A549 (cell line): ENCODE results near the gene BAIAP3. TPM values are rescaled to one million over a fixed set of nuclear protein-coding genes. Genes with fewer than 3 reads are reported as not detected.

Experiments used
- polyA plus RNA-seq, 4 experiments: library from polyadenylated mRNA; depleted of rRNA in 3 of 4; stranded (reverse); fragments of >200 nt; fragmentation: RNase III in 1 of 4; extraction: RNeasy Plus Mini Kit Qiagen cat#74134 plus additional on column Dnase treatment in 1 of 4; gene quantifications; 2 replicates in 3 of 4; 3 replicates in 1 of 4; pipeline ENCODE4 v1.2.3, GENCODE V29; 2011 to 2017

The BAIAP3 gene
- polyA plus RNA-seq, 2 of the 4 experiments (the other 2 are of a cell fraction), result 0.31 to 0.32 TPM

Other genes with a start within 250 kb of the BAIAP3 start
- not detected in 2 replicates for gene C1QTNF8, start 237.4 kb upstream of the BAIAP3 start, polyA plus RNA-seq (2011; rRNA removed)
- not detected in 3 replicates for gene C1QTNF8, start 237.4 kb upstream of the BAIAP3 start, polyA plus RNA-seq (2017; fragmentation: RNase III; extraction: RNeasy Plus Mini Kit Qiagen cat#74134 plus additional on column Dnase treatment)
- gene CACNA1H, start 180.5 kb upstream of the BAIAP3 start, polyA plus RNA-seq (2011; rRNA removed), result 7.2 and 8.6 TPM in 2 replicates
- 11.7 to 15.8 TPM (median 14.1 TPM) in 3 replicates for gene CACNA1H, start 180.5 kb upstream of the BAIAP3 start, polyA plus RNA-seq (2017; fragmentation: RNase III; extraction: RNeasy Plus Mini Kit Qiagen cat#74134 plus additional on column Dnase treatment)
- not detected in 2 replicates for gene TPSG1, start 108.4 kb upstream of the BAIAP3 start, polyA plus RNA-seq (2011; rRNA removed)
- gene TPSG1, start 108.4 kb upstream of the BAIAP3 start, polyA plus RNA-seq (2017; fragmentation: RNase III; extraction: RNeasy Plus Mini Kit Qiagen cat#74134 plus additional on column Dnase treatment), result 0.08 TPM in 1 of 3 replicates, not detected in the others
- not detected in 2 replicates for gene TPSB2, start 103.5 kb upstream of the BAIAP3 start, polyA plus RNA-seq (2011; rRNA removed)
- gene TPSB2, start 103.5 kb upstream of the BAIAP3 start, polyA plus RNA-seq (2017; fragmentation: RNase III; extraction: RNeasy Plus Mini Kit Qiagen cat#74134 plus additional on column Dnase treatment), result not detected in 3 replicates
- gene TPSAB1, start 92.9 kb upstream of the BAIAP3 start, polyA plus RNA-seq (2011; rRNA removed), result not detected in 2 replicates
- not detected in 3 replicates for gene TPSAB1, start 92.9 kb upstream of the BAIAP3 start, polyA plus RNA-seq (2017; fragmentation: RNase III; extraction: RNeasy Plus Mini Kit Qiagen cat#74134 plus additional on column Dnase treatment)
- gene TPSD1, start 77.6 kb upstream of the BAIAP3 start, polyA plus RNA-seq (2011; rRNA removed), result not detected in 2 replicates
- gene TPSD1, start 77.6 kb upstream of the BAIAP3 start, polyA plus RNA-seq (2017; fragmentation: RNase III; extraction: RNeasy Plus Mini Kit Qiagen cat#74134 plus additional on column Dnase treatment), result not detected in 3 replicates
- gene UBE2I, start 24.0 kb upstream of the BAIAP3 start, polyA plus RNA-seq (2011; rRNA removed), result 131 and 170 TPM in 2 replicates
- 207 to 210 TPM (median 208 TPM) in 3 replicates for gene UBE2I, start 24.0 kb upstream of the BAIAP3 start, polyA plus RNA-seq (2017; fragmentation: RNase III; extraction: RNeasy Plus Mini Kit Qiagen cat#74134 plus additional on column Dnase treatment)
- 27.2 and 32.6 TPM in 2 replicates for gene TSR3, start 18.2 kb downstream of the BAIAP3 start, polyA plus RNA-seq (2011; rRNA removed)
- gene TSR3, start 18.2 kb downstream of the BAIAP3 start, polyA plus RNA-seq (2017; fragmentation: RNase III; extraction: RNeasy Plus Mini Kit Qiagen cat#74134 plus additional on column Dnase treatment), result 50.9 to 52.3 TPM (median 51.7 TPM) in 3 replicates
- gene GNPTG, start 18.3 kb downstream of the BAIAP3 start, polyA plus RNA-seq (2011; rRNA removed), result 24.2 and 25.3 TPM in 2 replicates
- 21.9 to 24.2 TPM (median 23.4 TPM) in 3 replicates for gene GNPTG, start 18.3 kb downstream of the BAIAP3 start, polyA plus RNA-seq (2017; fragmentation: RNase III; extraction: RNeasy Plus Mini Kit Qiagen cat#74134 plus additional on column Dnase treatment)
- 17.2 and 20.7 TPM in 2 replicates for gene UNKL, start 81.1 kb downstream of the BAIAP3 start, polyA plus RNA-seq (2011; rRNA removed)
- 37.6 to 41.2 TPM (median 38.2 TPM) in 3 replicates for gene UNKL, start 81.1 kb downstream of the BAIAP3 start, polyA plus RNA-seq (2017; fragmentation: RNase III; extraction: RNeasy Plus Mini Kit Qiagen cat#74134 plus additional on column Dnase treatment)
- gene UQCC4, start 87.1 kb downstream of the BAIAP3 start, polyA plus RNA-seq (2011; rRNA removed), result 33.0 and 35.4 TPM in 2 replicates
- gene UQCC4, start 87.1 kb downstream of the BAIAP3 start, polyA plus RNA-seq (2017; fragmentation: RNase III; extraction: RNeasy Plus Mini Kit Qiagen cat#74134 plus additional on column Dnase treatment), result 21.5 to 23.6 TPM (median 23.0 TPM) in 3 replicates
- not detected in 2 replicates for gene PERCC1, start 97.4 kb downstream of the BAIAP3 start, polyA plus RNA-seq (2011; rRNA removed)
- not detected in 3 replicates for gene PERCC1, start 97.4 kb downstream of the BAIAP3 start, polyA plus RNA-seq (2017; fragmentation: RNase III; extraction: RNeasy Plus Mini Kit Qiagen cat#74134 plus additional on column Dnase treatment)
- 0.16 and 0.34 TPM in 2 replicates for gene CCDC154, start 110.9 kb downstream of the BAIAP3 start, polyA plus RNA-seq (2011; rRNA removed)
- gene CCDC154, start 110.9 kb downstream of the BAIAP3 start, polyA plus RNA-seq (2017; fragmentation: RNase III; extraction: RNeasy Plus Mini Kit Qiagen cat#74134 plus additional on column Dnase treatment), result 0.49 to 0.74 TPM (median 0.70 TPM) in 3 replicates
- 17.2 and 19.9 TPM in 2 replicates for gene CLCN7, start 141.4 kb downstream of the BAIAP3 start, polyA plus RNA-seq (2011; rRNA removed)
- 51.6 to 69.7 TPM (median 62.8 TPM) in 3 replicates for gene CLCN7, start 141.4 kb downstream of the BAIAP3 start, polyA plus RNA-seq (2017; fragmentation: RNase III; extraction: RNeasy Plus Mini Kit Qiagen cat#74134 plus additional on column Dnase treatment)
- not detected in 2 replicates for gene PTX4, start 155.3 kb downstream of the BAIAP3 start, polyA plus RNA-seq (2011; rRNA removed)
- gene PTX4, start 155.3 kb downstream of the BAIAP3 start, polyA plus RNA-seq (2017; fragmentation: RNase III; extraction: RNeasy Plus Mini Kit Qiagen cat#74134 plus additional on column Dnase treatment), result 0.07 TPM in 2 of 3 replicates, not detected in the other
- 9.2 and 10.6 TPM in 2 replicates for gene TELO2, start 159.7 kb downstream of the BAIAP3 start, polyA plus RNA-seq (2011; rRNA removed)
- gene TELO2, start 159.7 kb downstream of the BAIAP3 start, polyA plus RNA-seq (2017; fragmentation: RNase III; extraction: RNeasy Plus Mini Kit Qiagen cat#74134 plus additional on column Dnase treatment), result 30.4 to 35.0 TPM (median 34.8 TPM) in 3 replicates
- not detected in 2 replicates for gene TMEM204, start 200.0 kb downstream of the BAIAP3 start, polyA plus RNA-seq (2011; rRNA removed)
- not detected in 3 replicates for gene TMEM204, start 200.0 kb downstream of the BAIAP3 start, polyA plus RNA-seq (2017; fragmentation: RNase III; extraction: RNeasy Plus Mini Kit Qiagen cat#74134 plus additional on column Dnase treatment)